ENCODE measurements around the gene KNDC1.

Gene KNDC1

DNA sequence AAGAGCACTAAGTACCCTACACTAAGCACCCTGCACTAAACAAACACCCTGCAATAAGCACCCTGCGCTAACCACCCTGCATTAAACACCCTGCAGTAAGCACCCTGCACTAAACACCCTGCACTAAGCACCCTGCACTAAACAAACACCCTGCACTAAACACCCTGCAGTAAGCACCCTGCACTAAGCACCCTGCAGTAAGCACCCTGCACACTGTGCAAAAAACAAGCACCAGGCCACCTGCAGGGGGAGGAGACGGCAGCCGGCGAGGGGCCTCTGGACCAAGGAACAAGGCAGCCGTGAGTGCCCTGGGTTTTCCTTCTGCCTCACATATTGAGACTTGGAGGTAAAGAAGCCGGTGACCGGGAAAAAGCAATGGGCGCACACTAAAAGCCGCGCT is 30.2 kb downstream of the KNDC1 start:
- CTCF ChIA-PET = no interaction called here

DNA sequence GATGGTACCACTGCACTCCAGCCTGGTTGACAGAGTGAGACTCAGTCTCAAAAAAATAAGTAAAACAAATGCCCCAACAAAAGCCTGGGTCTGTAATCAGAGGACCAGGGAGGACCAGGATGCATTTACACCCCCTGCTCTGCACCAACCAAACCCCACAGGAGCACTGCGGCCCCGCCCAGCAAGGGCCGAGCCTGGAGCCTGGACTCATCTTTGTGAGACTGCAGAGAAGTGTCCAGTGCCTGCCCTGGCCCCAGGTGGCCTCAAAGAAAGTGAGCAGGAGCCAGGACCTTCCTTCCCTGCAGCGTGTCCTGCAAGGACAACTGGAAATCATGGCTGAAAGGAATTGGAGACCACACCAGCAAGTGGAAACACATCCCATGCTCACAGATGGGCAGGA is 31.6 kb downstream of the KNDC1 start:
- no peak overlapping the region for H3K27ac ChIP-seq
- ChIA-PET POLR2A (ENCODE audit: low non-redundant PET) (no interaction called here), CTCF (no interaction called here)
- DNase-seq (ENCODE audit: low spot score) = no peak
- TF ChIP-seq, protein P1, sequence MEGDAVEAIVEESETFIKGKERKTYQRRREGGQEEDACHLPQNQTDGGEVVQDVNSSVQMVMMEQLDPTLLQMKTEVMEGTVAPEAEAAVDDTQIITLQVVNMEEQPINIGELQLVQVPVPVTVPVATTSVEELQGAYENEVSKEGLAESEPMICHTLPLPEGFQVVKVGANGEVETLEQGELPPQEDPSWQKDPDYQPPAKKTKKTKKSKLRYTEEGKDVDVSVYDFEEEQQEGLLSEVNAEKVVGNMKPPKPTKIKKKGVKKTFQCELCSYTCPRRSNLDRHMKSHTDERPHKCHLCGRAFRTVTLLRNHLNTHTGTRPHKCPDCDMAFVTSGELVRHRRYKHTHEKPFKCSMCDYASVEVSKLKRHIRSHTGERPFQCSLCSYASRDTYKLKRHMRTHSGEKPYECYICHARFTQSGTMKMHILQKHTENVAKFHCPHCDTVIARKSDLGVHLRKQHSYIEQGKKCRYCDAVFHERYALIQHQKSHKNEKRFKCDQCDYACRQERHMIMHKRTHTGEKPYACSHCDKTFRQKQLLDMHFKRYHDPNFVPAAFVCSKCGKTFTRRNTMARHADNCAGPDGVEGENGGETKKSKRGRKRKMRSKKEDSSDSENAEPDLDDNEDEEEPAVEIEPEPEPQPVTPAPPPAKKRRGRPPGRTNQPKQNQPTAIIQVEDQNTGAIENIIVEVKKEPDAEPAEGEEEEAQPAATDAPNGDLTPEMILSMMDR (conservative IDR thresholded peaks at IDR 0.05; ENCODE audit: low read depth) = no peak

More for the DNA sequence above, 30.2 kb downstream of the KNDC1 start:
- TF ChIP-seq, protein P1 (conservative IDR thresholded peaks at IDR 0.05; ENCODE audit: low read depth) = no peak
- POLR2A ChIA-PET (ENCODE audit: low non-redundant PET) = no interaction called here
- DNase-seq (ENCODE audit: low spot score) = no peak
- no peak overlapping the region for H3K27ac ChIP-seq

GRCh38 chr10:133194151-133194550 is 34.1 kb downstream of the KNDC1 start:
- no peak for DNase-seq (ENCODE audit: low spot score)
- H3K27ac ChIP-seq = no peak overlapping the region
- ChIA-PET CTCF (no interaction called here), POLR2A (ENCODE audit: low non-redundant PET) (no interaction called here)
- TF ChIP-seq, protein P1 (conservative IDR thresholded peaks at IDR 0.05; ENCODE audit: low read depth) = no peak

DNA sequence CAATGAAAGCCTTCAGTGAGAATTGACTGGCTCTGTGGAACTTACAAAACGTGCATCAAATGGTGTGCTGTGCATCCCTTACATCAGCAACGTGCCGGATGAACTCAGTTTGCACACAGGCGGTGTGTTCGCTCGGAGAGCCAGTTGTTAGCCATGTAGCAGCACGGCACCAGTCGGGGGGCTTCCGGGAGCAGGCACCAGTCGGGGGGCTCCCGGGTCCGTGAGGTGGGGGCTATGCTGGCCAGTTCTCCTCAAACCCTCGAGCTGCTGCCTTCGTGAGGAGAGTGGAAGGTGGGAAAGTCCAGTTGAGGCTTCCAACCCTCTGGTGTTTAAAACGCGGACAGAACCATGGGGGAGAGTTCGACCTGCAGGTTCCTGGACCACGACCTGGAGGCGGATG is 35.1 kb downstream of the KNDC1 start:
- TF ChIP-seq, protein P1 (conservative IDR thresholded peaks at IDR 0.05; ENCODE audit: low read depth) = no peak
- H3K27ac ChIP-seq = no peak overlapping the region
- POLR2A ChIA-PET (ENCODE audit: low non-redundant PET) = no interaction called here
- CTCF ChIA-PET = no interaction called here
- DNase-seq (ENCODE audit: low spot score) = no peak

DNA sequence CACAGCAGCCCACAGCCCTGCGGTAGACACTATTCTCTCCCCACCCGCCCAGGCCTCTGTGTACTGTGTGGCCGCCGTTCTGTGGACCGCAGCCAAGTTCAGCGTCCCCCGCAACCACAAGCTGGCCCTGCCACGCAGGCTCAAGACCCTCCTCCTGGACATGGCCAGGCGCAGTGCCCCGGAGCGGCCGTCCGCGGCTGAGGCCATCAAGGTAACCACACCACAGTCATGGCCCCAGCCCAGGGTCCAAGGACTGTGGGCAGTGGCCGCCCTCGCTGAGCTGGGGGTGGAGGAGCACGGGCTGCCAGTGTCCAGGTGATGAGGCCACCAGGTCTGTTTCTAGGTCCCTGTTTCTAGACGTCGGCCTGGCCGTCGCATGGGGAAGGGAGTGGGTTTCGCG is 35.6 kb downstream of the KNDC1 start:
- TF ChIP-seq, protein P1 (conservative IDR thresholded peaks at IDR 0.05; ENCODE audit: low read depth) = no peak
- CTCF ChIA-PET = no interaction called here
- DNase-seq (ENCODE audit: low spot score) = no peak
- no peak overlapping the region for H3K27ac ChIP-seq
- POLR2A ChIA-PET (ENCODE audit: low non-redundant PET) = no interaction called here

- DNase-seq (ENCODE audit: low spot score) = no peak
- ChIA-PET CTCF (no interaction called here), POLR2A (ENCODE audit: low non-redundant PET) (no interaction called here)
- no peak overlapping the region for H3K27ac ChIP-seq
- TF ChIP-seq, protein P1 (conservative IDR thresholded peaks at IDR 0.05; ENCODE audit: low read depth) = no peak
These were observed 36.3 kb downstream of the KNDC1 start for GRCh38 chr10:133196221-133196915.
